Stomach (tissue), 9 donors: ENCODE results near the gene RNASEH2B. TPM values are rescaled to one million over a fixed set of nuclear protein-coding genes. Genes with fewer than 3 reads are reported as not detected.

Experiments
- DNase-seq, 2 donors: peaks; one replicate each; pipeline versions ENCODE4 v3.0.0 to v3.0.0-alpha.2; 2013 to 2019
- H3K27ac ChIP-seq, 5 donors: fragments of 200-600 bp in 4 of 5; sonication (generic) in 4 of 5; one replicate each; pipeline ENCODE4 v1.5.1; 2013 to 2019; ENCODE audit warnings: mild to moderate bottlenecking in 1 of 5, moderate library complexity in 1 of 5
- H3K27me3 ChIP-seq, 3 donors: fragments of 200-600 bp; sonication (generic); one replicate each; pipeline ENCODE4 v1.5.1; 2017 to 2019; ENCODE audit warnings: mixed run types in 1 of 3
- H3K36me3 ChIP-seq, 4 donors: fragments of 200-600 bp; sonication (generic); 1 replicate in 3 of 4; 2 replicates in 1 of 4; pipeline ENCODE4 v1.5.1; 2016 to 2019
- H3K4me1 ChIP-seq, 4 donors: fragments of 200-600 bp; sonication (generic); one replicate each; pipeline ENCODE4 v1.5.1; 2016 to 2019
- H3K4me3 ChIP-seq, 4 donors: fragments of 200-600 bp; sonication (generic) in 3 of 4; one replicate each; pipeline ENCODE4 v1.5.1; 2016 to 2019; ENCODE audit warnings: mild to moderate bottlenecking in 1 of 4
- H3K9me3 ChIP-seq, 4 donors: fragments of 200-600 bp; sonication (generic); one replicate each; pipeline ENCODE4 v1.5.1; 2016 to 2019
- CTCF ChIP-seq, 7 experiments: fragments of 450-650 bp in 4 of 7; fragments of 200-600 bp in 3 of 7; sonication (generic) in 3 of 7; IDR thresholded peaks; one replicate each; pipeline ENCODE4 v1.5.1; 2016 to 2019; ENCODE audit warnings: antibody characterized with exemption in 7 of 7, control low read depth in 2 of 7, mild to moderate bottlenecking in 1 of 7
- EP300 ChIP-seq: sonication (generic); formaldehyde crosslinking; IDR thresholded peaks from one replicate; pipeline ENCODE4 v1.6.1; 2017; ENCODE audit warnings: antibody characterized with exemption
- POLR2A ChIP-seq, 4 donors: fragments of 450-650 bp; IDR thresholded peaks; one replicate each; pipeline ENCODE4 v1.6.1; 2016; ENCODE audit warnings: antibody characterized with exemption in 4 of 4, control low read depth in 2 of 4, mild to moderate bottlenecking in 1 of 4, moderate library complexity in 1 of 4
- POLR2AphosphoS5 ChIP-seq, 3 donors: sonication (generic); formaldehyde crosslinking; IDR thresholded peaks; one replicate each; pipeline ENCODE4 v1.6.1; 2016; ENCODE audit warnings: antibody characterized with exemption in 3 of 3
- WGBS, 5 donors: extraction: QIAGEN DNeasy Blood & Tissue Kit in 3 of 5; methylation state at CpG; one replicate each; pipeline versions ENCODE4 v1.1.5 to v1.1.7; 2013 to 2018; 5-methylcytosine and 5-hydroxymethylcytosine counted together
- intact Hi-C: fragments of 100-400 bp; cut with DNase I; formaldehyde crosslinking; loops from one replicate; pipeline ENCODE4 v1.15.1; 2023; ENCODE audit warnings: low total_unique reads
- polyA plus RNA-seq, 3 donors: library from polyadenylated mRNA; stranded (reverse); fragments of 200-250 nt; gene quantifications; one replicate each; pipeline ENCODE4 v1.2.3, GENCODE V29; 2013
- total RNA-seq, 5 donors: library from RNA; depleted of rRNA; stranded (reverse); fragments of >200 nt; gene quantifications; one replicate each; pipeline versions ENCODE4 v1.1.0 to v1.2.3, GENCODE V29; 2014 to 2016
- donor health status: healthy with polysubstance abuse.
- donor health status: Bipolar disorder and iron deficiency.
- donor health status: healthy.

The RNASEH2B gene
- total and polyA plus RNA-seq, 8 donors, result 43.2 to 106 (median 51.4) TPM

GRCh38 chr13:50998326-50998725, 88.7 kb downstream of the RNASEH2B start:
- intact Hi-C loops, result no loop called here
- Histone ChIP-seq H3K36me3 (no peaks in the 10 kb centered on the region), H3K27ac (no peak overlapping the region), H3K4me1 (peaks cover 0 to 10% (median 4%) of the 10 kb centered on the region in 4 donors), H3K27me3 (no peaks in the 10 kb centered on the region), H3K9me3 (no peaks in the 10 kb centered on the region), H3K4me3 (no peak overlapping the region)
- WGBS, 5 donors, result 77 to 85% (median 82%) methylated on average over 3 of the region's 3 CpGs
- TF ChIP-seq POLR2AphosphoS5 (IDR thresholded peaks at IDR 0.05), result no peak
- TF ChIP-seq POLR2A (IDR thresholded peaks at IDR 0.05), result no peak
- TF ChIP-seq CTCF (IDR thresholded peaks at IDR 0.05), result no peak
- TF ChIP-seq EP300, result no peak
- DNase-seq, result no peak

DNA sequence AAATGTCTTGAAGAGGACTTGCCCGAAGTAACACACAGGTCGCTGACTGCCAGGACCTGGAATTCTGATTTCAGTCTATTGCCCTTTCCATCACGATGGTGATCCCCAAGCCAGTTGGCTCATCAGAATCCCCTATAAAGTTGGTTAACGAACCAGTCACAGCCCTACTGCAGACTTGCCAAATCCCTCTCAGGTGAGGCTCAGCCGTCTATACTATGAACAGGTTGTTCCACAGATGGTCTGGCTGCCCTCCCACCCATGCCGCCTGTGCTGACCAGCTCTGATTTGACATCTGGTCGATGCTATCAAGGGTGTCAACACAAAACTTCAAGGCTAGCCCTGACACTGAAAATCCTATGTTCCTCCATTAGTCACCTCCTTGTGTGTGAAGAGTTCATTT, 90.0 kb downstream of the RNASEH2B start:
- intact Hi-C loops, result no loop called here
- WGBS, 5 donors, result 88 to 97% (median 93%) methylated on average over 6 to 7 of the region's 7 CpGs
- Histone ChIP-seq H3K27ac (no peak overlapping the region), H3K9me3 (no peaks in the 10 kb centered on the region), H3K4me1 (peaks cover 0 to 4% (median 0%) of the 10 kb centered on the region in 4 donors), H3K36me3 (no peaks in the 10 kb centered on the region), H3K27me3 (peaks cover 0 to 6% (median 0%) of the 10 kb centered on the region in 3 donors), H3K4me3 (no peak overlapping the region)
- no peak for TF ChIP-seq POLR2AphosphoS5 (IDR thresholded peaks at IDR 0.05)
- TF ChIP-seq POLR2A (IDR thresholded peaks at IDR 0.05), result no peak
- no peak for TF ChIP-seq CTCF (IDR thresholded peaks at IDR 0.05)
- no peak for DNase-seq

- no peaks in the 10 kb centered on the region for H3K36me3 ChIP-seq
- H3K9me3 ChIP-seq, result no peaks in the 10 kb centered on the region
- WGBS, 5 donors, result 63 to 77% (median 67%) methylated on average over 5 of the region's 5 CpGs
- intact Hi-C loops, result no loop called here
- H3K27me3 ChIP-seq, result peaks cover 0 to 9% (median 0%) of the 10 kb centered on the region in 3 donors
- no peak for TF ChIP-seq CTCF (IDR thresholded peaks at IDR 0.05)
- no peak for TF ChIP-seq POLR2A (IDR thresholded peaks at IDR 0.05)
- no peak for TF ChIP-seq EP300
- TF ChIP-seq POLR2AphosphoS5 (IDR thresholded peaks at IDR 0.05), result no peak
- no peak overlapping the region for H3K27ac ChIP-seq
- peaks cover 0 to 4% (median 0%) of the 10 kb centered on the region in 4 donors for H3K4me1 ChIP-seq
- H3K4me3 ChIP-seq, result no peak overlapping the region
- DNase-seq, result no peak
Measured at GRCh38 chr13:51000061-51000460, 90.5 kb downstream of the RNASEH2B start.

- H3K9me3 ChIP-seq, result no peaks in the 10 kb centered on the region
- peaks cover 0 to 4% (median 0%) of the 10 kb centered on the region in 4 donors for H3K4me1 ChIP-seq
- H3K4me3 ChIP-seq, result no peak overlapping the region
- no peaks in the 10 kb centered on the region for H3K36me3 ChIP-seq
- no peak overlapping the region for H3K27ac ChIP-seq
- TF ChIP-seq EP300 (no peak), POLR2AphosphoS5 (IDR thresholded peaks at IDR 0.05) (peak in 1 of 3 donors; percentile 34)
- peaks cover 0 to 9% (median 0%) of the 10 kb centered on the region in 3 donors for H3K27me3 ChIP-seq
- 69 to 79% (median 73%) methylated on average over 13 to 15 of the region's 15 CpGs for WGBS, 5 donors
- intact Hi-C loops, result no loop called here
- DNase-seq, result peak in 1 of 2 donors; percentile 56
Measured at GRCh38 chr13:51000571-51001260, 91.1 kb downstream of the RNASEH2B start.

DNA sequence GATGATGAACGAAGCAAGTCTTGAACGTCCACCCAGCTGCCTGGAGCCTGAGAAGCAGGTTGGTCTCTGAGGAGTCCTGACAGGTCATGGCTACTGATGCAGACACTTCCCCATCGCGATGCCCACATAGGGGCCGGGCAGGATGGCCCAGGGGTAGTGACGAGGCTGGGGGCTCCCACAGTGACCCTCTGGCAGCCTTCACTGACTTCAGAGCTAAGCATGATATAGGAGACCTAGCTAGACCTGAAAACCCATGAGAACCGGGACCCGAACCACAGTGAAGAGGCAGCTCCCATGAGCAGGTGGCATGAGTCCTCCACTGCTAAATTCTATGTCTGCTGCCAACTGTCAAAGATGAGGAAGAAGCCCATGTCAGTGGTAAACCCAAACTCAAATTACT, 91.7 kb downstream of the RNASEH2B start:
- 74 to 86% (median 79%) methylated on average over 4 to 8 of the region's 8 CpGs for WGBS, 5 donors

More for the DNA sequence above, 91.7 kb downstream of the RNASEH2B start:
- Histone ChIP-seq H3K9me3 (no peaks in the 10 kb centered on the region), H3K27me3 (peaks cover 0 to 9% (median 0%) of the 10 kb centered on the region in 3 donors), H3K27ac (no peak overlapping the region), H3K4me1 (peaks cover 0 to 4% (median 0%) of the 10 kb centered on the region in 4 donors), H3K36me3 (no peaks in the 10 kb centered on the region), H3K4me3 (no peak overlapping the region)
- intact Hi-C loops, result no loop called here
- DNase-seq, result no peak
- no peak for TF ChIP-seq CTCF (IDR thresholded peaks at IDR 0.05)
- TF ChIP-seq EP300, result no peak
- no peak for TF ChIP-seq POLR2A (IDR thresholded peaks at IDR 0.05)
- no peak for TF ChIP-seq POLR2AphosphoS5 (IDR thresholded peaks at IDR 0.05)
